Neural cell (in vitro differentiated cells): ENCODE measurements around the gene ZNF438. TPM values are rescaled to one million over a fixed set of nuclear protein-coding genes. Genes with fewer than 3 reads are reported as not detected.

Experiments used
- H2AFZ ChIP-seq: fragments of 200-600, 300-800 bp; sonication (generic), shearing (Covaris generic); 2 replicates; pipeline ENCODE4 v1.6.0; 2014; ENCODE audit warnings: low read depth, mild to moderate bottlenecking, antibody characterized with exemption, low read length, moderate library complexity
- H3F3A ChIP-seq: fragments of 200-600 bp; shearing (Covaris generic); 2 replicates; pipeline ENCODE4 v1.6.1; 2016; ENCODE audit warnings: mild to moderate bottlenecking, moderate library complexity, mixed read lengths, antibody characterized with exemption, low read length; ENCODE audit not compliant: insufficient read depth, poor library complexity, severe bottlenecking
- H3K27ac ChIP-seq: fragments of 200-600, 300-800 bp; sonication (generic), shearing (Covaris generic); 2 replicates; pipeline ENCODE4 v1.5.1; 2014; ENCODE audit warnings: mild to moderate bottlenecking, low read length, moderate library complexity
- H3K27me3 ChIP-seq: fragments of 300-800, 200-600 bp; sonication (generic), shearing (Covaris generic); 2 replicates; pipeline ENCODE4 v1.6.0; 2014; ENCODE audit warnings: mild to moderate bottlenecking, low read depth, low read length, moderate library complexity; ENCODE audit not compliant: insufficient read depth
- H3K36me3 ChIP-seq: fragments of 300-800, 200-600 bp; sonication (generic), shearing (Covaris generic); 2 replicates; pipeline ENCODE4 v1.5.1; 2014; ENCODE audit warnings: mild to moderate bottlenecking, antibody characterized with exemption, low read length, moderate library complexity; ENCODE audit not compliant: insufficient read depth
- H3K4me2 ChIP-seq: fragments of 300-800, 200-600 bp; sonication (generic), shearing (Covaris generic); 2 replicates; pipeline ENCODE4 v1.6.0; 2014; ENCODE audit warnings: mild to moderate bottlenecking, low read length
- H3K4me3 ChIP-seq: fragments of 300-800, 200-600 bp; sonication (generic), shearing (Covaris generic); 2 replicates; pipeline ENCODE4 v1.5.1; 2014; ENCODE audit warnings: mild to moderate bottlenecking, low read length, moderate library complexity
- H3K79me2 ChIP-seq: fragments of 200-600 bp; shearing (Covaris generic); replicated peaks from 2 replicates; pipeline ENCODE4 v1.6.0; 2014; ENCODE audit warnings: mild to moderate bottlenecking, low read length, moderate library complexity; ENCODE audit not compliant: insufficient read depth
- H3K9ac ChIP-seq: fragments of 300-800, 200-600 bp; sonication (generic), shearing (Covaris generic); 2 replicates; pipeline ENCODE4 v1.6.1; 2016; ENCODE audit warnings: mild to moderate bottlenecking, low read length, mixed read lengths
- H3K9me2 ChIP-seq: fragments of 200-600 bp; shearing (Covaris generic); 2 replicates; pipeline ENCODE4 v1.6.1; 2016; ENCODE audit warnings: mild to moderate bottlenecking, low read length, mixed read lengths; ENCODE audit not compliant: insufficient read depth
- H3K9me3 ChIP-seq: fragments of 200-600, 300-800 bp; sonication (generic), shearing (Covaris generic); 2 replicates; pipeline ENCODE4 v1.6.1; 2016; ENCODE audit warnings: mild to moderate bottlenecking, mixed run types, low read length, moderate library complexity, mixed read lengths
- H4K20me1 ChIP-seq: fragments of 200-600 bp; shearing (Covaris generic); 2 replicates; pipeline ENCODE4 v1.6.1; 2016; ENCODE audit warnings: mild to moderate bottlenecking, mixed run types; ENCODE audit not compliant: insufficient read depth
- EP300 ChIP-seq: fragments of 450-650 bp; conservative IDR thresholded peaks from 2 replicates; pipeline ENCODE4 v1.6.1; 2014; ENCODE audit warnings: antibody characterized with exemption, mild to moderate bottlenecking, moderate library complexity; ENCODE audit not compliant: poor library complexity, severe bottlenecking
- EZH2 ChIP-seq: fragments of 200-600, 300-800 bp; shearing (Covaris generic), sonication (generic); IDR thresholded peaks from 2 replicates; pipeline ENCODE4 v1.6.1; 2014; ENCODE audit warnings: antibody characterized with exemption, low read length, borderline replicate concordance, mild to moderate bottlenecking; ENCODE audit not compliant: insufficient read depth, poor library complexity, severe bottlenecking
- MXI1 ChIP-seq: fragments of 450-650 bp; conservative IDR thresholded peaks from 2 replicates; pipeline ENCODE4 v1.6.1; 2014; ENCODE audit warnings: antibody characterized with exemption, mild to moderate bottlenecking; ENCODE audit not compliant: poor library complexity, severe bottlenecking
- POLR2AphosphoS5 ChIP-seq: IDR thresholded peaks from 2 replicates; pipeline ENCODE4 v1.6.1; 2012
- RAD21 ChIP-seq: fragments of 450-650 bp; conservative IDR thresholded peaks from 2 replicates; pipeline ENCODE4 v1.6.1; 2014; ENCODE audit warnings: antibody characterized with exemption, mild to moderate bottlenecking, moderate library complexity
- SMC3 ChIP-seq: fragments of 450-650 bp; conservative IDR thresholded peaks from 2 replicates; pipeline ENCODE4 v1.6.1; 2014; ENCODE audit warnings: antibody characterized with exemption, mild to moderate bottlenecking, moderate library complexity; ENCODE audit not compliant: poor library complexity
- TAF1 ChIP-seq: IDR thresholded peaks from 2 replicates; pipeline ENCODE4 v1.6.1; 2012; ENCODE audit warnings: low read depth
- polyA plus RNA-seq: library from polyadenylated mRNA; depleted of rRNA; stranded (reverse); fragments of >200 nt; gene quantifications from 2 replicates; pipeline ENCODE4 v1.2.3, GENCODE V29; 2014
- TF ChIP-seq, protein P1 (sequence below): fragments of 450-650 bp; IDR thresholded peaks from 2 replicates; pipeline ENCODE4 v1.5.1; 2014; ENCODE audit warnings: antibody characterized with exemption, mild to moderate bottlenecking, moderate library complexity; ENCODE audit not compliant: poor library complexity, severe bottlenecking
- TF ChIP-seq, protein P2 (sequence below): IDR thresholded peaks from 2 replicates; pipeline ENCODE4 v1.6.1; 2012; ENCODE audit warnings: borderline replicate concordance

The ZNF438 gene
- polyA plus RNA-seq, 1 donor from 2014 or later = 0.78 TPM

DNA sequence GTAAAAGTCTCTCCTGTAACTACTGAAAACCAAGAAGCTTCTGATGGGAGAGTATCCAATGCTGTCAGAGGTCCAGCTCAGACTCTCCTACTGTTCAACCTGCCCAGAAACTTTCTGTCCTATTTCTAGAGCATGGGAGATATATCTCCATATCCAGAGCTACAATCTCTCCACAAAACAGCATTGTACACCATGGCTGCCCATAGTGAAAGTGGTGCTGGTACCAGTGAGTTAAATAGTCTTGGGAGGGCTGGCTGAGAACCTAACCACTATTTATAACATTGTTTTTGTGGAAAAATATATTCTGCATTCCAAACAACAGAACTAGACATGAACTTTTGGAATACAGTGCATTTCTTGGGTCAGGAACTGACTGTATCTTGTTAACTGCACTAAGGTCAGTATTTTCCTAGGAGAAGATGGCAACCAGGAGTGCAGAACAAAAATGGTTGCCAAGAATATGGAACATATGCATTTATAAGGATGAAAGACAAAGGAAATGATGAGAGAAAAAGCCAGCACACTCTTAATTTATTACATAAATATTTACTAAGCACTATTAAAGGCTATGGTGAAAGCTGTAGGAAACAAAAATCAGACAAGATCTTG is 91.9 kb downstream of the ZNF438 start:
- no peak overlapping the region for H3K9ac ChIP-seq
- H3K4me3 ChIP-seq = no peak overlapping the region
- no peaks in the 10 kb centered on the region for H3F3A ChIP-seq
- no peak overlapping the region for H2AFZ ChIP-seq
- no peaks in the 10 kb centered on the region for H3K9me3 ChIP-seq
- no peak overlapping the region for H3K27ac ChIP-seq
- no peaks in the 10 kb centered on the region for H3K79me2 ChIP-seq
- H3K9me2 ChIP-seq = no peaks in the 10 kb centered on the region
- TF ChIP-seq MXI1 (no peak), TAF1 (no peak), RAD21 (no peak), EZH2 (no peak), EP300 (no peak), POLR2AphosphoS5 (no peak), SMC3 (no peak)
- TF ChIP-seq, protein P1, sequence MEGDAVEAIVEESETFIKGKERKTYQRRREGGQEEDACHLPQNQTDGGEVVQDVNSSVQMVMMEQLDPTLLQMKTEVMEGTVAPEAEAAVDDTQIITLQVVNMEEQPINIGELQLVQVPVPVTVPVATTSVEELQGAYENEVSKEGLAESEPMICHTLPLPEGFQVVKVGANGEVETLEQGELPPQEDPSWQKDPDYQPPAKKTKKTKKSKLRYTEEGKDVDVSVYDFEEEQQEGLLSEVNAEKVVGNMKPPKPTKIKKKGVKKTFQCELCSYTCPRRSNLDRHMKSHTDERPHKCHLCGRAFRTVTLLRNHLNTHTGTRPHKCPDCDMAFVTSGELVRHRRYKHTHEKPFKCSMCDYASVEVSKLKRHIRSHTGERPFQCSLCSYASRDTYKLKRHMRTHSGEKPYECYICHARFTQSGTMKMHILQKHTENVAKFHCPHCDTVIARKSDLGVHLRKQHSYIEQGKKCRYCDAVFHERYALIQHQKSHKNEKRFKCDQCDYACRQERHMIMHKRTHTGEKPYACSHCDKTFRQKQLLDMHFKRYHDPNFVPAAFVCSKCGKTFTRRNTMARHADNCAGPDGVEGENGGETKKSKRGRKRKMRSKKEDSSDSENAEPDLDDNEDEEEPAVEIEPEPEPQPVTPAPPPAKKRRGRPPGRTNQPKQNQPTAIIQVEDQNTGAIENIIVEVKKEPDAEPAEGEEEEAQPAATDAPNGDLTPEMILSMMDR = no peak
- TF ChIP-seq, protein P2, sequence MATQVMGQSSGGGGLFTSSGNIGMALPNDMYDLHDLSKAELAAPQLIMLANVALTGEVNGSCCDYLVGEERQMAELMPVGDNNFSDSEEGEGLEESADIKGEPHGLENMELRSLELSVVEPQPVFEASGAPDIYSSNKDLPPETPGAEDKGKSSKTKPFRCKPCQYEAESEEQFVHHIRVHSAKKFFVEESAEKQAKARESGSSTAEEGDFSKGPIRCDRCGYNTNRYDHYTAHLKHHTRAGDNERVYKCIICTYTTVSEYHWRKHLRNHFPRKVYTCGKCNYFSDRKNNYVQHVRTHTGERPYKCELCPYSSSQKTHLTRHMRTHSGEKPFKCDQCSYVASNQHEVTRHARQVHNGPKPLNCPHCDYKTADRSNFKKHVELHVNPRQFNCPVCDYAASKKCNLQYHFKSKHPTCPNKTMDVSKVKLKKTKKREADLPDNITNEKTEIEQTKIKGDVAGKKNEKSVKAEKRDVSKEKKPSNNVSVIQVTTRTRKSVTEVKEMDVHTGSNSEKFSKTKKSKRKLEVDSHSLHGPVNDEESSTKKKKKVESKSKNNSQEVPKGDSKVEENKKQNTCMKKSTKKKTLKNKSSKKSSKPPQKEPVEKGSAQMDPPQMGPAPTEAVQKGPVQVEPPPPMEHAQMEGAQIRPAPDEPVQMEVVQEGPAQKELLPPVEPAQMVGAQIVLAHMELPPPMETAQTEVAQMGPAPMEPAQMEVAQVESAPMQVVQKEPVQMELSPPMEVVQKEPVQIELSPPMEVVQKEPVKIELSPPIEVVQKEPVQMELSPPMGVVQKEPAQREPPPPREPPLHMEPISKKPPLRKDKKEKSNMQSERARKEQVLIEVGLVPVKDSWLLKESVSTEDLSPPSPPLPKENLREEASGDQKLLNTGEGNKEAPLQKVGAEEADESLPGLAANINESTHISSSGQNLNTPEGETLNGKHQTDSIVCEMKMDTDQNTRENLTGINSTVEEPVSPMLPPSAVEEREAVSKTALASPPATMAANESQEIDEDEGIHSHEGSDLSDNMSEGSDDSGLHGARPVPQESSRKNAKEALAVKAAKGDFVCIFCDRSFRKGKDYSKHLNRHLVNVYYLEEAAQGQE = no peak
- H3K27me3 ChIP-seq = no peaks in the 10 kb centered on the region
- H3K4me2 ChIP-seq = no peak overlapping the region
- H4K20me1 ChIP-seq = no peaks in the 10 kb centered on the region
- H3K36me3 ChIP-seq = no peaks in the 10 kb centered on the region

DNA sequence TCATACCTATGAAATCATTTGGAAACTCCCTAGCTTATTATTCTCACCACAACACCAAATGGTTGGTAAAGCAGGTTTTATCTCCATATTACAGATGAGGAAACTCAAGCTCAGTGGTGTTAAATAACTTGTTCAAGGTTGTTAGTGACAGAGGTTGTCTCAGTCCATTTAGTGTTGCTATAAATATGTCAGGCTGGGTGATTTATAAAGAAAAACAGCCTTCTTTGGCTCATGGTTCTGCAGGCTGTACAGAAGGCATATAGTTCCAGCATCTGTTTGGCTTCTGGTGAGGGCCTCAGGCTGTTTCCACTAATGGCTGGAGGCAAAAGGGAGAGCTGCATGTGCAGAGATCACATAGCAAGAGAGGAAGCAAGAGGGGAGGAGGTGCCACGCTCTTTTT is 96.6 kb downstream of the ZNF438 start:
- H3K27ac ChIP-seq = no peak overlapping the region
- no peak for TF ChIP-seq TAF1
- H4K20me1 ChIP-seq = no peaks in the 10 kb centered on the region
- H3K4me2 ChIP-seq = no peak overlapping the region
- H3F3A ChIP-seq = no peaks in the 10 kb centered on the region
- no peaks in the 10 kb centered on the region for H3K9me2 ChIP-seq
- no peaks in the 10 kb centered on the region for H3K9me3 ChIP-seq
- no peak overlapping the region for H3K4me3 ChIP-seq
- H3K36me3 ChIP-seq = no peaks in the 10 kb centered on the region
- no peaks in the 10 kb centered on the region for H3K79me2 ChIP-seq
- H3K9ac ChIP-seq = no peak overlapping the region
- no peak overlapping the region for H2AFZ ChIP-seq
- H3K27me3 ChIP-seq = no peaks in the 10 kb centered on the region

DNA sequence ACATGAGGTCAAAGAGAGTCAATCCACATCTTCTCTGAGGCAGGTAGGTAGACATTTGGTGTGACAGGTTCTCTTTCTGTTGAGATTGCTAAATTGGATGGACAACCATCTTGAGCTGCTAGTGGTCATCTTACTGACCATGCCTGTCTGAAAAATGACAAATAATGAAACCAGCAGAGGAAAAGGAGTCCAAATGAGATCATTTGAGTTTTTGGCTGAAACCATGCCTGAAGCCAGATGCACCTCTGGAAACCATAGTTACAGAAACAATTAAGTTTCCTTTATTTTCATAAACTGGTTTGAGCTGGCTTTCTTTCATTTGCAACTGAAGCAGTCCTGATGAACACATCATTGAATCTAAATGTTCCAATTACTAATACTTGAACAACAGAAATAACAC is 100.6 kb downstream of the ZNF438 start:
- no peak overlapping the region for H2AFZ ChIP-seq
- no peaks in the 10 kb centered on the region for H3K9me3 ChIP-seq
- no peaks in the 10 kb centered on the region for H3K36me3 ChIP-seq
- H3F3A ChIP-seq = no peaks in the 10 kb centered on the region
- no peak overlapping the region for H3K9ac ChIP-seq
- no peak for TF ChIP-seq POLR2AphosphoS5
- no peak for TF ChIP-seq MXI1
- TF ChIP-seq, protein P2 = no peak
- TF ChIP-seq RAD21 = no peak
- no peak for TF ChIP-seq SMC3
- TF ChIP-seq EZH2 = no peak
- TF ChIP-seq EP300 = no peak
- TF ChIP-seq TAF1 = no peak
- TF ChIP-seq, protein P1 = no peak
- no peaks in the 10 kb centered on the region for H4K20me1 ChIP-seq
- H3K27me3 ChIP-seq = no peaks in the 10 kb centered on the region
- H3K9me2 ChIP-seq = no peaks in the 10 kb centered on the region
- H3K79me2 ChIP-seq = no peaks in the 10 kb centered on the region
- H3K27ac ChIP-seq = no peak overlapping the region
- no peak overlapping the region for H3K4me2 ChIP-seq
- H3K4me3 ChIP-seq = no peak overlapping the region
